Vagina (tissue), 2 donors: Measurements from ENCODE around the gene ACTL8. TPM values are rescaled to one million over a fixed set of nuclear protein-coding genes. Genes with fewer than 3 reads are reported as not detected.
"Not testable (repeated sequence)": the region's sequence is repeated elsewhere in the genome, so short reads cannot be mapped to it uniquely, and the experiment has no call there.

Source experiments
- DNase-seq, 2 donors: peaks; one replicate each; pipeline ENCODE4 v3.0.0-alpha.2; 2017; ENCODE audit errors: extremely low spot score in 2 of 2
- H3K27ac ChIP-seq: fragments of 200-600 bp; sonication (generic); one replicate; pipeline ENCODE4 v1.5.1; 2019
- H3K27me3 ChIP-seq: fragments of 200-600 bp; sonication (generic); one replicate; pipeline ENCODE4 v1.5.1; 2019
- H3K36me3 ChIP-seq, 2 donors: fragments of 200-600 bp; sonication (generic); one replicate each; pipeline ENCODE4 v1.5.1; 2017 to 2019
- H3K4me1 ChIP-seq: fragments of 200-600 bp; sonication (generic); one replicate; pipeline ENCODE4 v1.5.1; 2019
- H3K4me3 ChIP-seq, 2 donors: fragments of 200-600 bp; sonication (generic); 1 replicate in 1 of 2; 2 replicates in 1 of 2; pipeline ENCODE4 v1.5.1; 2016 to 2019
- H3K9me3 ChIP-seq: fragments of 200-600 bp; sonication (generic); one replicate; pipeline ENCODE4 v1.5.1; 2019
- POLR2A ChIP-seq, 2 donors: fragments of 450-650 bp; IDR thresholded peaks; one replicate each; pipeline ENCODE4 v1.6.1; 2017; ENCODE audit warnings: antibody characterized with exemption in 2 of 2, mild to moderate bottlenecking in 2 of 2, moderate library complexity in 2 of 2
- POLR2AphosphoS5 ChIP-seq, 2 donors: sonication (generic); formaldehyde crosslinking; IDR thresholded peaks; one replicate each; pipeline ENCODE4 v1.9.0; 2017; ENCODE audit warnings: antibody characterized with exemption in 2 of 2, mild to moderate bottlenecking in 2 of 2, low read depth in 1 of 2; ENCODE audit not compliant: insufficient read depth in 1 of 2
- intact Hi-C: fragments of 100-400 bp; cut with DNase I; formaldehyde crosslinking; loops from one replicate; pipeline ENCODE4 v1.15.1; 2023
- total RNA-seq: library from RNA; depleted of rRNA; stranded (reverse); fragments of >200 nt; gene quantifications from one replicate; pipeline ENCODE4 v1.2.3, GENCODE V29; 2016
- TF ChIP-seq, protein P1 (sequence below), 3 experiments: fragments of 450-650 bp in 2 of 3; fragments of 200-600 bp in 1 of 3; sonication (generic) in 1 of 3; IDR thresholded peaks; one replicate each; pipeline ENCODE4 v1.5.1; 2017 to 2019; ENCODE audit warnings: antibody characterized with exemption in 3 of 3, mild to moderate bottlenecking in 2 of 3, moderate library complexity in 2 of 3

ACTL8 gene
- total RNA-seq, 1 donor from 2014 or later = not detected

DNA sequence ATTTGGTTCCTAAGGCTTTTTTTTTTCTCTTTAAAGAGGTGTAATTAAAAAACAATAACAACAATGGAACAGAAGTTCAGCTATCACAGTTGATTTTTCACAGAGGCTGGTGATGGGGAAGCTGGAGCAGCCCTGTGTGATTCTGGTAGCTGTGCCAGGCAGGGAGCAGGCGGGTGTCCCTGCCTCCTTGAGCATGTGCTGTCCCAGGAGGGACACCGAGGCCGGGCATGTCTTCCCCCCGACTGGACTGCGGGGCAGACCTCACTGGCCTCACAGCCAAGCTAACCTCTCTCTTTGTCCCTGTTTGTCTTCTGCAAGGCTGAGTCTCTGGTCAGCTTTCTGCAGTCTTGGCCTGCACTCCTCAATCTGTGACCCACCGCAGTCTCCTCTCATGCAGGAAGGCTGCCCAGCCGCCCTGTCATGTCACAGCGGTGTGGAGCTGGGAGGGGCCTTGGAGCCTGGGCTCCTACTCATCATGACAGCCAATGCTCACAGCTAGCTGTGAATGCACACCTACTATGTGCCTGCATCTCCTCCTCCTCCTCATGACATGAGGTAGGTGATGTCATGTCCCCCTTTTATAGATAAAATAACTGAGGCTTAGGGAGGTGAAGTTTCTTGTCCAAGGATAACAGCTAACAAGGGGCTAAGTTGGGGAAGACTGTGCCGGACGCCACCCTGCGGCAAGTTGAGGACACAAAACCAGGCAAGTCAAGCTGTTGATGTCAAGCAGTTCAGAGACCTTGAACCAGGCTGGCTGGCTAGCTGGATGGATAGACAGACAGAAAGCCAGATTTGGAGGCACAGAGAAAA is 10.3 kb upstream of the ACTL8 start:
- TF ChIP-seq POLR2A (IDR thresholded peaks at IDR 0.05) (no peak), POLR2AphosphoS5 (IDR thresholded peaks at IDR 0.05; ENCODE audit: insufficient read depth in 1 of 2, low read depth in 1 of 2) (no peak)
- TF ChIP-seq, protein P1, sequence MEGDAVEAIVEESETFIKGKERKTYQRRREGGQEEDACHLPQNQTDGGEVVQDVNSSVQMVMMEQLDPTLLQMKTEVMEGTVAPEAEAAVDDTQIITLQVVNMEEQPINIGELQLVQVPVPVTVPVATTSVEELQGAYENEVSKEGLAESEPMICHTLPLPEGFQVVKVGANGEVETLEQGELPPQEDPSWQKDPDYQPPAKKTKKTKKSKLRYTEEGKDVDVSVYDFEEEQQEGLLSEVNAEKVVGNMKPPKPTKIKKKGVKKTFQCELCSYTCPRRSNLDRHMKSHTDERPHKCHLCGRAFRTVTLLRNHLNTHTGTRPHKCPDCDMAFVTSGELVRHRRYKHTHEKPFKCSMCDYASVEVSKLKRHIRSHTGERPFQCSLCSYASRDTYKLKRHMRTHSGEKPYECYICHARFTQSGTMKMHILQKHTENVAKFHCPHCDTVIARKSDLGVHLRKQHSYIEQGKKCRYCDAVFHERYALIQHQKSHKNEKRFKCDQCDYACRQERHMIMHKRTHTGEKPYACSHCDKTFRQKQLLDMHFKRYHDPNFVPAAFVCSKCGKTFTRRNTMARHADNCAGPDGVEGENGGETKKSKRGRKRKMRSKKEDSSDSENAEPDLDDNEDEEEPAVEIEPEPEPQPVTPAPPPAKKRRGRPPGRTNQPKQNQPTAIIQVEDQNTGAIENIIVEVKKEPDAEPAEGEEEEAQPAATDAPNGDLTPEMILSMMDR (IDR thresholded peaks at IDR 0.05) = no peak
- intact Hi-C loops = no loop called here
- Histone ChIP-seq H3K27me3 (peaks cover 4% of the 10 kb centered on the region), H3K4me3 (no peak overlapping the region), H3K36me3 (no peaks in the 10 kb centered on the region), H3K4me1 (no peaks in the 10 kb centered on the region), H3K27ac (no peak overlapping the region), H3K9me3 (no peaks in the 10 kb centered on the region)
- DNase-seq = no peak

DNA sequence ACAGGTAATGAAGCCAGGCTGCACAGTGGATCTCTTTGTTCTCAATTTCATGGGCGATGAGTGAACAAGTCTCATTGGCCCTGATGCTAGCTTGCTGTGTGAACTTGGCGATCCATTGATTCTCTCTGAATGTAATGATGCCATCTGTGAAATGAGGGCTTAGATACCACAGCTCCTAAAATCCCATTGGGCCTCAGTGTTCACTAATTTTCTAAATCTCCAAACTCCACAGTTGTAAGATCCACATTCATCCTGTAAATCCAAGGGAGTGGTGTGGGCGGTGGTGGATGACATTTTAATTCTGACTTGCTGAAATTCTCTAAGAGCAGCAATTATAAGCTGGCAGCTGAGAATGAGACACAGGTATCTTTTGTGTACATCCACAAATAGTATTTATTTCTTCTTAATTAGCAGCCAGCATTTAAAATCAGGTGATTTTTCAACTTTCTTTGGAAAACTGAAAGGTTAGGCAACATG is 9.6 kb upstream of the ACTL8 start:
- TF ChIP-seq POLR2A (IDR thresholded peaks at IDR 0.05) (no peak), POLR2AphosphoS5 (IDR thresholded peaks at IDR 0.05; ENCODE audit: insufficient read depth in 1 of 2, low read depth in 1 of 2) (no peak)
- TF ChIP-seq, protein P1 (IDR thresholded peaks at IDR 0.05) = no peak
- Histone ChIP-seq H3K36me3 (no peaks in the 10 kb centered on the region), H3K27me3 (peaks cover 4% of the 10 kb centered on the region), H3K4me3 (no peak overlapping the region), H3K9me3 (no peaks in the 10 kb centered on the region), H3K4me1 (no peaks in the 10 kb centered on the region), H3K27ac (no peak overlapping the region)
- intact Hi-C loops = no loop called here
- DNase-seq = no peak

DNA sequence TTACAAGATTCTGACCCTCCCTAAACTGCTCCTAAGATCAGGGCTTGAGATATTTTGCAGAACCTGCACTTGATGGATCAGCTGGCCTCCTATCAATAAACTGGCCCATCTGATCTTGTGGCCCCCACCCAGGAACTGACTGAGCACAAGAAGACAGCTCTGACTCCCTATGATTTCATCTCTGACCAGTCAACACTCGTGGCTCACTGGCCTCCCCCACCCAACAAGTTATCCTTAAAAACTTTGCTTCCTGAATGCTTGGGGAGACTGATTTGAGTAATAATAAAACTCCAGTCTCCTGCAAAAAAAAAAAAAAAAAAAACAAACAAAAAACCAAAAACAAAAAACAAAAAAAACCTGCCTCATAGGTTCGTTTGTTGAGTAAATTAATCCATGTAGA is 8.9 kb upstream of the ACTL8 start:
- DNase-seq, H3K27me3 ChIP-seq, H3K27ac ChIP-seq, H3K36me3 ChIP-seq, intact Hi-C loops, H3K4me3 ChIP-seq, H3K4me1 ChIP-seq, H3K9me3 ChIP-seq: not testable (repeated sequence)

- H3K9me3 ChIP-seq = no peaks in the 10 kb centered on the region
- H3K4me3 ChIP-seq = no peak overlapping the region
- intact Hi-C loops = no loop called here
- no peak overlapping the region for H3K27ac ChIP-seq
- H3K27me3 ChIP-seq = peaks cover 4% of the 10 kb centered on the region
- no peak for DNase-seq
- no peaks in the 10 kb centered on the region for H3K4me1 ChIP-seq
- no peaks in the 10 kb centered on the region for H3K36me3 ChIP-seq
- TF ChIP-seq POLR2AphosphoS5 (IDR thresholded peaks at IDR 0.05; ENCODE audit: insufficient read depth in 1 of 2, low read depth in 1 of 2) (no peak), POLR2A (IDR thresholded peaks at IDR 0.05) (no peak)
- TF ChIP-seq, protein P1 (IDR thresholded peaks at IDR 0.05) = no peak
Measured at GRCh38 chr1:17746920-17747319, 8.2 kb upstream of the ACTL8 start.

DNA sequence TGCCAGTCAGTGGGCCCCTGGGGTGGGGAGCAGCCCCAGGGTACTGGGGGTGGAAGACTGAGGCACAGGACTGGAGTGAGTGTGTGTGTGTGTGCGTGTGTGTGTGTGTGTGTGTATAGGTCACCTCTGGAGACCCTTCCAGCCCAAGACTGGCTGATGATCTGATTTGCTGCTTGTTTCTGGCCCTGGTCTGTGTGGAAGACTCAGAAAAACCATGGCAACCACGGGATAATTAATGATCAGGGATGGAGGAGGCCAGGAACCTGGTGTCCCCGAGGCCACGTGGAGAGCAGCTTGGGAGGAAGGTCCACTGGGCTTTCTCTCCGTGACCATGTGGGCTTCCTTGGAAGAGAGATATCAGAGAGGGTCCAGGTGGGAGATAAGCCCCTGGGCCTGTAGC is 4.8 kb upstream of the ACTL8 start:
- H3K27me3 ChIP-seq = peaks cover 4% of the 10 kb centered on the region
- intact Hi-C loops = no loop called here
- no peak overlapping the region for H3K27ac ChIP-seq
- H3K9me3 ChIP-seq = no peaks in the 10 kb centered on the region
- H3K36me3 ChIP-seq = no peaks in the 10 kb centered on the region
- no peak for DNase-seq
- no peak for TF ChIP-seq POLR2AphosphoS5 (IDR thresholded peaks at IDR 0.05; ENCODE audit: insufficient read depth in 1 of 2, low read depth in 1 of 2)
- no peak for TF ChIP-seq POLR2A (IDR thresholded peaks at IDR 0.05)
- TF ChIP-seq, protein P1 (IDR thresholded peaks at IDR 0.05) = no peak
- H3K4me3 ChIP-seq = no peak overlapping the region
- no peaks in the 10 kb centered on the region for H3K4me1 ChIP-seq
